ENCODE results near the gene NENF.

The NENF gene

DNA sequence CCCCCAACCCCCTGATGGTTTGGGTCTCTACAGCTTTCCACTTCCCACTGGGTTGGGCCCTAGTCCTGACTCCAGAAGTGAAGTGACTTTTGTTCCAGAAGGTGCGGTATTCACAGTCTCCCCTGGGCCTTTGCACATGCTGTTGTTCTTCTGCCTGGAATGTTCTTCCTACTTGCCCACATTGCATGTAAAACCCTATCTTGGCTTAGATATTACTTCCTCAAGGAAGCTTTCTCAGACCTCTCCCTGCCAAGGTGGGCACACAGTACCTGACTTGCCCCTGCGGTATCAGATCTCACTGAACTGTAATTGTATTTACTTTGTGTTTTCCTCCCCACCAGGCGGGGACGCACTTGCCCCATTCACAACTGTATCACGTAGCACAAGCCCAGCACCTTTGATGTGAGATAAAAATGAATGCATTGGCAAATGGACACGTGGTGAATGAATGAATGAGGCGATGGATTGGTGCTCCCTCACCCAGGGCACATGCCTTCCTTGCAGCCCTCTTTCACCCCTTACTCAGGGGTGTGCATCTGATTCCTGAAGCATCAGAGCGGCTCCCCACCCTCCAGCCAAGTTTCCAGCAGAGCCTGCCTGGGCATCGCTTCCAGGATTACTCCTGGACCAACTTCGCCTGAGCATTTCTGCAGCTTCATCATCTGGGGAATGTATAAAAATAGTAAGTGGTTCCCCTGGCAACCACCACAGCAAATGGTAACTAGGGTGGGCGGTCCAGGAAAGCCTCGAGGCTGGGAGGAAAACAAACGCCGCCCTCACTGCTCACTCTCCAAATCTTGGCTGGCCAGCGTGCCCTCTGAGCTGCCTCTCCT lies 19.8 kb downstream of the NENF start:
- no peaks in the 10 kb centered on the region for H3K9me3 ChIP-seq (ENCODE audit: control insufficient read depth, low read depth, low read length)
- no peaks in the 10 kb centered on the region for H3K36me3 ChIP-seq (ENCODE audit: control insufficient read depth, low read depth, low read length)
- H3K4me1 ChIP-seq (ENCODE audit: control insufficient read depth, low read depth, low read length): no peaks in the 10 kb centered on the region
- H3K4me3 ChIP-seq (ENCODE audit: low read length): no peak overlapping the region
- no peak overlapping the region for H3K9ac ChIP-seq (ENCODE audit: low read length)
- no peaks in the 10 kb centered on the region for H3K27me3 ChIP-seq (ENCODE audit: control insufficient read depth, insufficient read depth, low read length)
- H3K27ac ChIP-seq (ENCODE audit: low read length): no peak overlapping the region

DNA sequence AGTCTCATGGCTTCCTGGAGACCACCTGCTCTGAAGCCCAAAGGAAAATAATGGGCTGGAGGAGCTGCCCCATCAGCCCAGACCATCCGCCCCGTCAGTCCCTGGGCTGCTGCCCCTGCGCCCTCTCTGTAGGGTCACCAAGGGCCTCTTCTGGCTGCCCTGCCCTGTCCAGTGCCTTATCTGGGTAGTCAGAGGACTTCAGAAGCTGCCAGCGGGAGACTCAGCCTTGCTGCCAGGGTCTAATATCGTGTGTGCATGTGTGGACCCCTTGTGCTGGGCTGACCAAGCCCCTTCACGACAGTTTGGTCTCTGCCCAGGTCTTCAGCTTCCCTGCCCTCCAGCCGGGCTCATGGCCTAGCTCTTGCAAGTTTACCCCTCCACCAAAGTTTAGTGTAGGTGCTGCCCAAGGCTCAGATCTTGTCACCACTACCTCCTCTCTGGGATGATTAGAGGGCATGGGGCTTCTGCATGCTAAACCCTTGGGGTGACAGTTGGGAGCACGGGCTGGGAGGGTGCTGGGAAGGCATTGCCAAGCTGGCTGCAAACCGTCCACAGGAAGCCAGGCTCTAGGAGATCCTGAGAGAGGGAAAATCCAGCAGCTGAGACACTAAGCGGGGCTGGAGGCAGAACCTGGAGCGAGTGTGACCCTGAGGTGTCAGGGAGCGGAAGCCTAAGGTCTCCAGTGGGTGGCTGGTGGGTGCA lies 20.6 kb downstream of the NENF start:
- Histone ChIP-seq H3K9me3 (ENCODE audit: control insufficient read depth, low read depth, low read length) (no peaks in the 10 kb centered on the region), H3K4me3 (ENCODE audit: low read length) (no peak overlapping the region), H3K27me3 (ENCODE audit: control insufficient read depth, insufficient read depth, low read length) (no peaks in the 10 kb centered on the region), H3K36me3 (ENCODE audit: control insufficient read depth, low read depth, low read length) (no peaks in the 10 kb centered on the region), H3K27ac (ENCODE audit: low read length) (no peak overlapping the region), H3K9ac (ENCODE audit: low read length) (no peak overlapping the region), H3K4me1 (ENCODE audit: control insufficient read depth, low read depth, low read length) (no peaks in the 10 kb centered on the region)

DNA sequence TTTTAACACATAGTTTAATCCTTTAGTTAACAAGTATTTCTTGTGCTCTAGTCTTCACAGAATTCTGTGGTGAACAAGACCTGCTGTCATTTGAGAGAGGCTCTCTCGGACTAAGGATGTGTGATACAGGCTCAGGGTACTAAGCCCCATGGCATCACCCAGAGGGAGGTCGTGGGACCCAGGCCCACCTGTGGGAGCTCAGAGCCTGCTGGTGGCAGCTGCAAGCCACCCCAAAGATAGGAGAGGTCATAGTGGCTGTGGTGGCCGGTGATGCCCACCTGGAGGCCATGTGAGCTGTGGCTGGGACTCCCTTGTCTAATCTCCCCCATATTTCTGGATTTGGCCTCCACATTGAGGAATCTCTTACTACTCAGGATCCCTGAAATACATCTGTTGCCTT lies 22.0 kb downstream of the NENF start:
- Histone ChIP-seq H3K27ac (ENCODE audit: low read length) (no peak overlapping the region), H3K9ac (ENCODE audit: low read length) (no peak overlapping the region), H3K9me3 (ENCODE audit: control insufficient read depth, low read depth, low read length) (no peaks in the 10 kb centered on the region), H3K4me1 (ENCODE audit: control insufficient read depth, low read depth, low read length) (no peaks in the 10 kb centered on the region), H3K36me3 (ENCODE audit: control insufficient read depth, low read depth, low read length) (no peaks in the 10 kb centered on the region), H3K4me3 (ENCODE audit: low read length) (no peak overlapping the region), H3K27me3 (ENCODE audit: control insufficient read depth, insufficient read depth, low read length) (no peaks in the 10 kb centered on the region)

DNA sequence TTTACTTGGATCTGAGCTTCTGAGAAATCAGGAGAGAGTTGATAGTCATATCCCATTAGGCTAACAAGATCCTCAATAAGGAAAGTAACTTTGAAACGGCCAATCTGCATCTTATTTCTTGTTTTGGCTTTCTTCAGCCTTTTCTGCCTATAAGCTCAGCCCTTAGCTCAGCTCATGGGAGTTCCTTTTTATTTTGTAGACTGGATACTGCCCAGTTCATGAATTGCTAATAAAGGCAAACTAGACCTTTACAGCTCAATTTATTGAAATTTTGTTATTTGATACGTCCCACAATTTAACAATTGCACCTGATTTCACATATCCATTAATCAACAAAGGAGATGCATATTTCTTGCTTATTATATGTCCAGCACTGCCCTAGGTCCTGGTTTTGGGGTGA lies 22.7 kb downstream of the NENF start:
- Histone ChIP-seq H3K9ac (ENCODE audit: low read length) (no peak overlapping the region), H3K9me3 (ENCODE audit: control insufficient read depth, low read depth, low read length) (no peaks in the 10 kb centered on the region), H3K36me3 (ENCODE audit: control insufficient read depth, low read depth, low read length) (no peaks in the 10 kb centered on the region), H3K4me1 (ENCODE audit: control insufficient read depth, low read depth, low read length) (no peaks in the 10 kb centered on the region), H3K4me3 (ENCODE audit: low read length) (no peak overlapping the region), H3K27me3 (ENCODE audit: control insufficient read depth, insufficient read depth, low read length) (no peaks in the 10 kb centered on the region), H3K27ac (ENCODE audit: low read length) (no peak overlapping the region)

DNA sequence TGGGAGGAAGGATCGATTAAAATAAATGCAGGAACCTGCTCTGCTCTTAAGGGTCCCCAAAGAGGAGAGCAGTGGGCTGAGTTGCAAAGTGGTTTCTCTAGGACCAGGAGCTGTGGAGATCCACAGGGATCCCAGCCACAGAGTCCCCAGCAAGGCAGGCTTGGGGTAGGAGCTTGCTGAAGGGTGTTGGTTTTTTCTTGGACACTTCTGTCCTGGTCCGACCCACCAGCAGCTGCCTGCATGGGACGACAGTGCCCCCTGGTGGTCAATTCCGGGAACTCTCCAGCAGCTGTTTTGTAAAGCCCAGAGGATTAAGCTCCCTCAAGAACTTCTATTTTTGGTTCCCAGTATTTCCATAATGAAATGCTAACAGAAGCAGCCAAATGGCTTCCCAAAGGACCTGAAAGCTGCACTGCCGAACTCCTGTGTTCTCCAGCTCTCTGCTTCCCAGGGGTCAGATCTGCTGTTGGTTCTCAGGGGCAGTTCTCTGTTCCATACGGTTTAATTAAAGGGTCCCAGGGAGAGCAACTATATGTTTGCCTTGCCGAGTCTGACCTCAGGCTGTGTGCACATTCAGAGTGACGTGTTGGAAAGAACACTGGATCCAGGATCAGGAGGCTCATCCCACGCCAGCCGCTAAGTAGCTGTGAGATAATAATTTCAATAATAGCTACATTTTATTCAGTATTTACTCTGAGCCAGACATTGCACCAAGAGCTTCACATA lies 23.2 kb downstream of the NENF start:
- Histone ChIP-seq H3K9me3 (ENCODE audit: control insufficient read depth, low read depth, low read length) (no peaks in the 10 kb centered on the region), H3K27me3 (ENCODE audit: control insufficient read depth, insufficient read depth, low read length) (no peaks in the 10 kb centered on the region), H3K9ac (ENCODE audit: low read length) (no peak overlapping the region), H3K27ac (ENCODE audit: low read length) (no peak overlapping the region), H3K36me3 (ENCODE audit: control insufficient read depth, low read depth, low read length) (no peaks in the 10 kb centered on the region), H3K4me1 (ENCODE audit: control insufficient read depth, low read depth, low read length) (no peaks in the 10 kb centered on the region), H3K4me3 (ENCODE audit: low read length) (no peak overlapping the region)

DNA sequence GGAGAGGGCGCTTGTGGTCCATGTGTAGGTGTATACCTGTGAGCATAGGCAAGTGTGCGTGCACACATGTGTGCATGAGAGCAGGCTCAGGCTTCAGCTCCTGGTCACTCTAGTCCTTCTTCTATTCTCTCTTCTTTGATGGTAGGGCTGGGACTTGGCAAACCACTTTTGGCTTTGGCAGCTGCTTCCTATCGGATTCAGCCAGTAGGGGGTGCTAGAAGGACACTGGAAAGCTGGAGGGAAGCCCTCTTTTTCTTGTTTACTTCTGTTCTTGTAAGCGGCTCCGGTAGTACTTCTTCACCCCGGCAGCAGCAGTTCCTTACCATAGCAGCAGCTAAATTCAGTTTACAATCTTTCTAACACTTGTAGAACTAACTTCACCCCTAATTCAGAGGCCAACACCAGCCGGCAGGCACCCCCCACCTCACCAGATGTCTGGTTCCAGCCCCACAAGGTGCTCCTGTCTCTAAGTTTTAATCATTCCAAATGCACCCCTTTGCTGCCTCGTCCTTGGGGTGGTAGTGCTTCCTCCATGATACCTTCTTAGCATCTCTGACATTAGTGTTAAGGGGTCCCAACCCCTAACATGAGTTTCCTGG lies 25.1 kb downstream of the NENF start:
- no peak overlapping the region for H3K27ac ChIP-seq (ENCODE audit: low read length)
- no peaks in the 10 kb centered on the region for H3K36me3 ChIP-seq (ENCODE audit: control insufficient read depth, low read depth, low read length)
- no peaks in the 10 kb centered on the region for H3K27me3 ChIP-seq (ENCODE audit: control insufficient read depth, insufficient read depth, low read length)
- no peak overlapping the region for H3K9ac ChIP-seq (ENCODE audit: low read length)
- no peaks in the 10 kb centered on the region for H3K4me1 ChIP-seq (ENCODE audit: control insufficient read depth, low read depth, low read length)
- no peak overlapping the region for H3K4me3 ChIP-seq (ENCODE audit: low read length)
- no peaks in the 10 kb centered on the region for H3K9me3 ChIP-seq (ENCODE audit: control insufficient read depth, low read depth, low read length)

DNA sequence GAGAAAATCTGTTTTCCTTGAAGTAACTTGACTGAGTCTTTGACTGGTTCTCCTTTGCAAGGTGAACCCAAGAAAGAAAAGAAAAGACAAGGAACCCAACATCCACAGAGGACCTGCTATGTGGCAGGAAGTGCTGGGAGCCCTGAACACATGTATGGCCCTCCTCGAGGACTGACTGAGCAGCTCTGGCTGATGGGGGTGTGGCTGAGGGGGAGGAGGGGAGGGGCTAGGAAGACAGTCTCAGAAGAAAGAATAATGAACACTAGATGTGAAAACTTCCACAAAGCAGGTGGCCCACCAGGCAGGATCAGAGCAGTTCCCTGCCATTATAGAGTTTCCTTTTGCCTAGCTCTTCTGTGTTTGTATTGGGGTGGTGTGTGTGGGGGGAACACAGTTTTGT lies 26.1 kb downstream of the NENF start:
- H3K27ac ChIP-seq (ENCODE audit: low read length): no peak overlapping the region
- H3K4me3 ChIP-seq (ENCODE audit: low read length): no peak overlapping the region

DNA sequence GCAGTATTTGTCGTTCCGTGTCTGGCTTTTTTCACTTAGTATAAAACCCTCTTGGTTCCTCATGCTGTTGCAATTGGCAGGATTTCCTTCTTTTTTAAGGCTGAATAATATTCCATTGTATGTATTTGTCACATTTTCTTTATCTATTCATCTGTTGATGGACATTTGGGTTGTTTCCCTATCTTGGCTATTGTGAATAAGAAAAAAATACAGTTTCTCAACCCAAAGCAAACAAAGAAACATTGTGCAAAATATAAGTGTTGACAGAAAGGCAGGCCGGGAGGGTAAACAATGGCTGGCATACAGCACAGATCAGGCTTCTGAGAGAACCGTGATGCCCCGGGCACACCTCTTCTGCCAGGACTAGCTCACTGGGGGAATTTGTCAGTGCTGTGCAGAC lies 26.9 kb downstream of the NENF start:
- Histone ChIP-seq H3K9ac (ENCODE audit: low read length) (no peak overlapping the region), H3K36me3 (ENCODE audit: control insufficient read depth, low read depth, low read length) (no peaks in the 10 kb centered on the region), H3K27me3 (ENCODE audit: control insufficient read depth, insufficient read depth, low read length) (no peaks in the 10 kb centered on the region), H3K4me3 (ENCODE audit: low read length) (no peak overlapping the region), H3K27ac (ENCODE audit: low read length) (no peak overlapping the region), H3K9me3 (ENCODE audit: control insufficient read depth, low read depth, low read length) (no peaks in the 10 kb centered on the region), H3K4me1 (ENCODE audit: control insufficient read depth, low read depth, low read length) (no peaks in the 10 kb centered on the region)

More for the DNA sequence above, 26.1 kb downstream of the NENF start:
- H3K9me3 ChIP-seq (ENCODE audit: control insufficient read depth, low read depth, low read length): no peaks in the 10 kb centered on the region
- H3K4me1 ChIP-seq (ENCODE audit: control insufficient read depth, low read depth, low read length): no peaks in the 10 kb centered on the region
- H3K36me3 ChIP-seq (ENCODE audit: control insufficient read depth, low read depth, low read length): no peaks in the 10 kb centered on the region
- no peak overlapping the region for H3K9ac ChIP-seq (ENCODE audit: low read length)
- H3K27me3 ChIP-seq (ENCODE audit: control insufficient read depth, insufficient read depth, low read length): no peaks in the 10 kb centered on the region

DNA sequence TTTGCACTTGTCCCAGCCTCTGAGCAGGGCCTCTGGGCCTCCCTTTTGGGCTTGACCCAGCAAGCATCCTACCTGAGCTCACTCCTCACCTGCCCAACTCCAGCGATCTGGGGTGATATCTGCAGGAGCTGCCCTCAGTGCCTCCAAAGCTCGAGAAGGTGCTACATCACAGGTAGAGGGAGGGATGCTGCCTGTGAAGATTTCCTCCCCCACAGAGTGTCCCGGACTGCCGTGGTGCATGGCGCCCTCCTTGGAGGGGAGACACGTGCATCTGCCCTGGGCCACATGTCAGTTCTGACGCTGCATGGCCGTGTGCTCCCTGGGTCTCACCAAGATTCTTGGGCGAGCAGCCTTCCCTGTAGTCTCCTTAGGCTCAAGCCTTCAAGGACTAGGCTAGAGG lies 27.7 kb downstream of the NENF start:
- no peak overlapping the region for H3K27ac ChIP-seq (ENCODE audit: low read length)
- H3K27me3 ChIP-seq (ENCODE audit: control insufficient read depth, insufficient read depth, low read length): no peaks in the 10 kb centered on the region
- H3K9me3 ChIP-seq (ENCODE audit: control insufficient read depth, low read depth, low read length): no peaks in the 10 kb centered on the region
- no peaks in the 10 kb centered on the region for H3K36me3 ChIP-seq (ENCODE audit: control insufficient read depth, low read depth, low read length)
- no peak overlapping the region for H3K4me3 ChIP-seq (ENCODE audit: low read length)
- no peaks in the 10 kb centered on the region for H3K4me1 ChIP-seq (ENCODE audit: control insufficient read depth, low read depth, low read length)
- no peak overlapping the region for H3K9ac ChIP-seq (ENCODE audit: low read length)

DNA sequence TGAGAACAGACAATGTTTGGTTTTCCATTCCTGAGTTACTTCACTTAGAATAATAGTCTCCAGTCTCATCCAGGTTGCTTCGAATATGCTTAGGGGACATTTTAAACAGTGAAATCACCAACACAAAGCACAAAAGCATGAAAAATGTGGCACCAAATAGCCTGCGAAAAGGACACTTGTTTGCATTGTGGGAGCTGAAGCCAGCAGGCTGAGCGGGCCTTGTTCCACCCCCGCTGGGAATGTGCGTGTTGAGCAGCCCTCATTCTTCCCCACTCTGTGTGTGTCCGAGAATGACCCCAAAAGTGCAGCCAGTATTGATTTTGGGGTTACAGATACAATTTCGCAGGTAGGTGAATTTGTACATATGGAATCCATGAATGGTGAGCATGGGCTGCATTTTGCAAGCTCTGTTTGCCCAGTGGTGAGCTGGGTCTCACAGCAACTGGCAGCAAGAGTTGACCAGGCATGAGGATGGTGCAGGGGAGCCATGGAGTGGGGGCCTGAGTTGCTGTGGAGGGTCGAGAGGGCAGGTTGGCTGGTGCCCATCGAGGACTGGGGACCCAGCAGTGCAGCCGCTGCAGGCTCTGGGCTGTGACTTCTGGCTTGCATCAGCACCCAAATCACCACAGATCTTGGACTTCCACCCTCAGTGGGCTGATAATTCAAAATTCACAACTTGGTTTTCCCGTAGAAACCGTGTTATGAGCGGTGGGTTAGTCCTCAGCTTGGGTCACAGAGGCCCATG lies 29.4 kb downstream of the NENF start:
- Histone ChIP-seq H3K36me3 (ENCODE audit: control insufficient read depth, low read depth, low read length) (no peaks in the 10 kb centered on the region), H3K9ac (ENCODE audit: low read length) (no peak overlapping the region), H3K27ac (ENCODE audit: low read length) (no peak overlapping the region), H3K27me3 (ENCODE audit: control insufficient read depth, insufficient read depth, low read length) (no peaks in the 10 kb centered on the region), H3K9me3 (ENCODE audit: control insufficient read depth, low read depth, low read length) (no peaks in the 10 kb centered on the region), H3K4me3 (ENCODE audit: low read length) (no peak overlapping the region), H3K4me1 (ENCODE audit: control insufficient read depth, low read depth, low read length) (no peaks in the 10 kb centered on the region)

Data from iPS-18a (cell line).